Liver (tissue), 9 donors: ENCODE data around the gene C2orf49. TPM values are rescaled to one million over a fixed set of nuclear protein-coding genes. Genes with fewer than 3 reads are reported as not detected.

Experiments used
- DNase-seq: peaks from one replicate; pipeline ENCODE4 v3.0.0-alpha.2; 2017; ENCODE audit warnings: low spot score
- H3K27ac ChIP-seq, 2 donors: one replicate each; pipeline ENCODE4 v1.7.0; 2013; ENCODE audit warnings: inconsistent platforms in 2 of 2, low read length in 2 of 2, control low read depth in 1 of 2, low read depth in 1 of 2, mild to moderate bottlenecking in 1 of 2
- H3K27me3 ChIP-seq, 4 donors: one replicate each; pipeline versions ENCODE4 v1.6.1 to v1.7.0; 2013; ENCODE audit warnings: low read length in 3 of 4, inconsistent platforms in 1 of 4, mild to moderate bottlenecking in 1 of 4, moderate library complexity in 1 of 4; ENCODE audit not compliant: control insufficient read depth in 4 of 4, insufficient read depth in 4 of 4
- H3K36me3 ChIP-seq, 4 donors: one replicate each; pipeline versions ENCODE4 v1.6.1 to v1.7.0; 2013; ENCODE audit warnings: low read length in 3 of 4, mild to moderate bottlenecking in 3 of 4, low read depth in 1 of 4, moderate library complexity in 1 of 4; ENCODE audit not compliant: control insufficient read depth in 4 of 4, insufficient read depth in 3 of 4
- H3K4me1 ChIP-seq, 4 donors: one replicate each; pipeline versions ENCODE4 v1.6.1 to v1.7.0; 2013; ENCODE audit warnings: low read length in 3 of 4, mild to moderate bottlenecking in 3 of 4, moderate library complexity in 1 of 4; ENCODE audit not compliant: control insufficient read depth in 4 of 4, insufficient read depth in 4 of 4
- H3K4me3 ChIP-seq, 3 donors: one replicate each; pipeline versions ENCODE4 v1.6.1 to v1.7.0; 2013; ENCODE audit warnings: low read length in 3 of 3, control low read depth in 1 of 3, low read depth in 1 of 3, mild to moderate bottlenecking in 1 of 3
- H3K9ac ChIP-seq, 2 donors: one replicate each; pipeline ENCODE4 v1.7.0; 2013; ENCODE audit warnings: low read length in 2 of 2, mild to moderate bottlenecking in 2 of 2, moderate library complexity in 2 of 2, control low read depth in 1 of 2, low read depth in 1 of 2
- H3K9me3 ChIP-seq, 4 donors: one replicate each; pipeline versions ENCODE4 v1.6.1 to v1.7.0; 2013; ENCODE audit warnings: low read length in 3 of 4; ENCODE audit not compliant: control insufficient read depth in 4 of 4
- EGR1 ChIP-seq, 2 donors: IDR thresholded peaks; 2 replicates each; pipeline ENCODE4 v1.6.1; 2016 to 2018; ENCODE audit warnings: antibody characterized with exemption in 2 of 2, low read depth in 2 of 2
- FOXA1 ChIP-seq: IDR thresholded peaks from 2 replicates; pipeline ENCODE4 v1.6.1; 2016; ENCODE audit warnings: antibody characterized with exemption
- FOXA2 ChIP-seq: IDR thresholded peaks from 2 replicates; pipeline ENCODE4 v1.6.1; 2016; ENCODE audit warnings: antibody characterized with exemption
- GABPA ChIP-seq, 2 donors: IDR thresholded peaks in 1 of 2; conservative IDR thresholded peaks in 1 of 2; 2 replicates each; pipeline ENCODE4 v1.6.1; 2016; ENCODE audit warnings: antibody characterized with exemption in 2 of 2, mild to moderate bottlenecking in 1 of 2, moderate library complexity in 1 of 2
- HNF4A ChIP-seq, 2 donors: conservative IDR thresholded peaks; 2 replicates each; pipeline ENCODE4 v1.6.1; 2016; ENCODE audit warnings: antibody characterized with exemption in 2 of 2, mild to moderate bottlenecking in 2 of 2
- HNF4G ChIP-seq: IDR thresholded peaks from 2 replicates; pipeline ENCODE4 v1.6.1; 2016; ENCODE audit warnings: antibody characterized with exemption
- JUND ChIP-seq, 2 donors: IDR thresholded peaks; 2 replicates each; pipeline ENCODE4 v1.6.1; 2016; ENCODE audit warnings: antibody characterized with exemption in 2 of 2
- NR2F2 ChIP-seq: IDR thresholded peaks from 2 replicates; pipeline ENCODE4 v1.6.1; 2016; ENCODE audit warnings: antibody characterized with exemption
- RAD21 ChIP-seq, 2 donors: IDR thresholded peaks; 2 replicates each; pipeline ENCODE4 v1.6.1; 2016; ENCODE audit warnings: antibody characterized with exemption in 2 of 2, mild to moderate bottlenecking in 2 of 2
- RXRA ChIP-seq, 2 donors: IDR thresholded peaks; 2 replicates each; pipeline ENCODE4 v1.6.1; 2017 to 2018; ENCODE audit warnings: antibody characterized with exemption in 2 of 2, mild to moderate bottlenecking in 1 of 2
- SP1 ChIP-seq: IDR thresholded peaks from 2 replicates; pipeline ENCODE4 v1.6.1; 2018; ENCODE audit warnings: antibody characterized with exemption, mild to moderate bottlenecking
- TAF1 ChIP-seq: conservative IDR thresholded peaks from 2 replicates; pipeline ENCODE4 v1.6.1; 2016; ENCODE audit warnings: antibody characterized with exemption, mild to moderate bottlenecking
- YY1 ChIP-seq: IDR thresholded peaks from 2 replicates; pipeline ENCODE4 v1.6.1; 2016; ENCODE audit warnings: antibody characterized with exemption, mild to moderate bottlenecking
- WGBS: extraction: QIAGEN DNeasy Blood & Tissue Kit; methylation state at CpG from one replicate; pipeline ENCODE4 v1.1.7; 2013; 5-methylcytosine and 5-hydroxymethylcytosine counted together
- polyA plus RNA-seq, 2 donors: library from polyadenylated mRNA; stranded (reverse) in 1 of 2; unstranded in 1 of 2; fragments of 200-250 nt in 1 of 2; fragments of >200 nt in 1 of 2; fragmentation: Nextera tagmentation in 1 of 2; extraction: Ambion mirVana in 1 of 2; gene quantifications; one replicate each; pipeline versions ENCODE4 v1.2.1 to v1.2.3, GENCODE V29; 2013 to 2015
- total RNA-seq, 2 donors: library from RNA; depleted of rRNA; stranded (reverse); fragments of >200 nt; gene quantifications; one replicate each; pipeline ENCODE4 v1.2.3, GENCODE V29; 2014
- TF ChIP-seq, protein P1 (sequence below): IDR thresholded peaks from 2 replicates; pipeline ENCODE4 v1.6.1; 2016; ENCODE audit warnings: antibody characterized with exemption, mild to moderate bottlenecking
- TF ChIP-seq, protein P2 (sequence below): IDR thresholded peaks from 2 replicates; pipeline ENCODE4 v1.6.1; 2016; ENCODE audit warnings: antibody characterized with exemption
- TF ChIP-seq, protein P3 (sequence below): fragments of 150-350 bp; IDR thresholded peaks from 2 replicates; pipeline ENCODE4 v1.5.1; 2017; ENCODE audit warnings: improper control_type of control experiment, low read depth, low read length; ENCODE audit not compliant: missing input control
- TF ChIP-seq, protein P4 (sequence below): IDR thresholded peaks from 2 replicates; pipeline ENCODE4 v1.6.1; 2016; ENCODE audit warnings: antibody characterized with exemption
- TF ChIP-seq, protein P5 (sequence below): IDR thresholded peaks from 2 replicates; pipeline ENCODE4 v1.6.1; 2016; ENCODE audit warnings: antibody characterized with exemption
- donor health status: healthy.
- donor health status: healthy.
- donor health status: healthy.
- donor health status: healthy.
- donor health status: healthy.

The C2orf49 gene
- total and polyA plus RNA-seq, 4 donors, result 3.3 to 8.2 (median 8.1) TPM

DNA sequence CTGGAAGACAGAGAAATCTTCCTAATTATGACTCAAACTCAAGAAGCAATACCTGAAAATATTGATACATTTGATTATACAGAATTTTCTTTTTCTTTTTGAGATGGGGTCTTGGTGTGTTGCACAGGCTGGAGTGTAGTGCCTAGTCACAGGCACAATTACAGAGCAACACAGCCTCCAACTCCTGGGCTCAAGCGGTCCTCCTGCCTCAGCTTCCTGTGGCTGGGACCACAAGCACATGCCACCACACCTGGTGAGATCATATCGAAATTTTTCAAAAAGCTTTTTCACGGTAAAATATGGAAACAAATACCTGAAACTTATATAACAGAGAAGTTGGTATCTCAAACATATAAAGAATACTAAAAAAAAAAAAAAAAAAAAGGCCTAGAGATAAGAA is 35.7 kb upstream of the C2orf49 start:
- H3K4me1 ChIP-seq, result no peaks in the 10 kb centered on the region
- WGBS, result 92% methylated on average over 3 of the region's 3 CpGs
- no peaks in the 10 kb centered on the region for H3K9me3 ChIP-seq
- TF ChIP-seq SP1 (no peak), GABPA (IDR thresholded peaks at IDR 0.05 in 1 of 2, conservative IDR thresholded peaks at IDR 0.05 in 1 of 2) (no peak), RAD21 (IDR thresholded peaks at IDR 0.05) (no peak), RXRA (IDR thresholded peaks at IDR 0.05) (no peak), TAF1 (no peak), NR2F2 (no peak), YY1 (no peak), FOXA1 (no peak), JUND (IDR thresholded peaks at IDR 0.05) (no peak), HNF4A (conservative IDR thresholded peaks at IDR 0.05) (no peak), FOXA2 (no peak), EGR1 (IDR thresholded peaks at IDR 0.05; ENCODE audit: low read depth in 2 of 2) (no peak), HNF4G (no peak)
- TF ChIP-seq, protein P1, sequence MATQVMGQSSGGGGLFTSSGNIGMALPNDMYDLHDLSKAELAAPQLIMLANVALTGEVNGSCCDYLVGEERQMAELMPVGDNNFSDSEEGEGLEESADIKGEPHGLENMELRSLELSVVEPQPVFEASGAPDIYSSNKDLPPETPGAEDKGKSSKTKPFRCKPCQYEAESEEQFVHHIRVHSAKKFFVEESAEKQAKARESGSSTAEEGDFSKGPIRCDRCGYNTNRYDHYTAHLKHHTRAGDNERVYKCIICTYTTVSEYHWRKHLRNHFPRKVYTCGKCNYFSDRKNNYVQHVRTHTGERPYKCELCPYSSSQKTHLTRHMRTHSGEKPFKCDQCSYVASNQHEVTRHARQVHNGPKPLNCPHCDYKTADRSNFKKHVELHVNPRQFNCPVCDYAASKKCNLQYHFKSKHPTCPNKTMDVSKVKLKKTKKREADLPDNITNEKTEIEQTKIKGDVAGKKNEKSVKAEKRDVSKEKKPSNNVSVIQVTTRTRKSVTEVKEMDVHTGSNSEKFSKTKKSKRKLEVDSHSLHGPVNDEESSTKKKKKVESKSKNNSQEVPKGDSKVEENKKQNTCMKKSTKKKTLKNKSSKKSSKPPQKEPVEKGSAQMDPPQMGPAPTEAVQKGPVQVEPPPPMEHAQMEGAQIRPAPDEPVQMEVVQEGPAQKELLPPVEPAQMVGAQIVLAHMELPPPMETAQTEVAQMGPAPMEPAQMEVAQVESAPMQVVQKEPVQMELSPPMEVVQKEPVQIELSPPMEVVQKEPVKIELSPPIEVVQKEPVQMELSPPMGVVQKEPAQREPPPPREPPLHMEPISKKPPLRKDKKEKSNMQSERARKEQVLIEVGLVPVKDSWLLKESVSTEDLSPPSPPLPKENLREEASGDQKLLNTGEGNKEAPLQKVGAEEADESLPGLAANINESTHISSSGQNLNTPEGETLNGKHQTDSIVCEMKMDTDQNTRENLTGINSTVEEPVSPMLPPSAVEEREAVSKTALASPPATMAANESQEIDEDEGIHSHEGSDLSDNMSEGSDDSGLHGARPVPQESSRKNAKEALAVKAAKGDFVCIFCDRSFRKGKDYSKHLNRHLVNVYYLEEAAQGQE, result no peak
- TF ChIP-seq, protein P2, sequence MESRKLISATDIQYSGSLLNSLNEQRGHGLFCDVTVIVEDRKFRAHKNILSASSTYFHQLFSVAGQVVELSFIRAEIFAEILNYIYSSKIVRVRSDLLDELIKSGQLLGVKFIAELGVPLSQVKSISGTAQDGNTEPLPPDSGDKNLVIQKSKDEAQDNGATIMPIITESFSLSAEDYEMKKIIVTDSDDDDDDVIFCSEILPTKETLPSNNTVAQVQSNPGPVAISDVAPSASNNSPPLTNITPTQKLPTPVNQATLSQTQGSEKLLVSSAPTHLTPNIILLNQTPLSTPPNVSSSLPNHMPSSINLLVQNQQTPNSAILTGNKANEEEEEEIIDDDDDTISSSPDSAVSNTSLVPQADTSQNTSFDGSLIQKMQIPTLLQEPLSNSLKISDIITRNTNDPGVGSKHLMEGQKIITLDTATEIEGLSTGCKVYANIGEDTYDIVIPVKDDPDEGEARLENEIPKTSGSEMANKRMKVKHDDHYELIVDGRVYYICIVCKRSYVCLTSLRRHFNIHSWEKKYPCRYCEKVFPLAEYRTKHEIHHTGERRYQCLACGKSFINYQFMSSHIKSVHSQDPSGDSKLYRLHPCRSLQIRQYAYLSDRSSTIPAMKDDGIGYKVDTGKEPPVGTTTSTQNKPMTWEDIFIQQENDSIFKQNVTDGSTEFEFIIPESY, result no peak
- TF ChIP-seq, protein P3, sequence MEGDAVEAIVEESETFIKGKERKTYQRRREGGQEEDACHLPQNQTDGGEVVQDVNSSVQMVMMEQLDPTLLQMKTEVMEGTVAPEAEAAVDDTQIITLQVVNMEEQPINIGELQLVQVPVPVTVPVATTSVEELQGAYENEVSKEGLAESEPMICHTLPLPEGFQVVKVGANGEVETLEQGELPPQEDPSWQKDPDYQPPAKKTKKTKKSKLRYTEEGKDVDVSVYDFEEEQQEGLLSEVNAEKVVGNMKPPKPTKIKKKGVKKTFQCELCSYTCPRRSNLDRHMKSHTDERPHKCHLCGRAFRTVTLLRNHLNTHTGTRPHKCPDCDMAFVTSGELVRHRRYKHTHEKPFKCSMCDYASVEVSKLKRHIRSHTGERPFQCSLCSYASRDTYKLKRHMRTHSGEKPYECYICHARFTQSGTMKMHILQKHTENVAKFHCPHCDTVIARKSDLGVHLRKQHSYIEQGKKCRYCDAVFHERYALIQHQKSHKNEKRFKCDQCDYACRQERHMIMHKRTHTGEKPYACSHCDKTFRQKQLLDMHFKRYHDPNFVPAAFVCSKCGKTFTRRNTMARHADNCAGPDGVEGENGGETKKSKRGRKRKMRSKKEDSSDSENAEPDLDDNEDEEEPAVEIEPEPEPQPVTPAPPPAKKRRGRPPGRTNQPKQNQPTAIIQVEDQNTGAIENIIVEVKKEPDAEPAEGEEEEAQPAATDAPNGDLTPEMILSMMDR, result no peak
- TF ChIP-seq, protein P4, sequence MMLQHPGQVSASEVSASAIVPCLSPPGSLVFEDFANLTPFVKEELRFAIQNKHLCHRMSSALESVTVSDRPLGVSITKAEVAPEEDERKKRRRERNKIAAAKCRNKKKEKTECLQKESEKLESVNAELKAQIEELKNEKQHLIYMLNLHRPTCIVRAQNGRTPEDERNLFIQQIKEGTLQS, result no peak
- TF ChIP-seq, protein P5, sequence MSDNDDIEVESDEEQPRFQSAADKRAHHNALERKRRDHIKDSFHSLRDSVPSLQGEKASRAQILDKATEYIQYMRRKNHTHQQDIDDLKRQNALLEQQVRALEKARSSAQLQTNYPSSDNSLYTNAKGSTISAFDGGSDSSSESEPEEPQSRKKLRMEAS, result no peak
- peaks cover 1 to 17% (median 11%) of the 10 kb centered on the region in 4 donors for H3K36me3 ChIP-seq
- H3K27ac ChIP-seq, result no peak overlapping the region
- H3K27me3 ChIP-seq, result no peaks in the 10 kb centered on the region
- H3K9ac ChIP-seq, result no peak overlapping the region
- DNase-seq, result no peak
- H3K4me3 ChIP-seq, result no peak overlapping the region
